GM18511 (cell line): ENCODE results near the gene TBC1D8B.

Source experiments
- ATAC-seq: cut with Tn5 transposase; IDR thresholded peaks from one replicate; pipeline ENCODE4 v1.9.1; 2021; ENCODE audit warnings: mild to moderate bottlenecking, moderate library complexity; ENCODE audit not compliant: unreplicated experiment

TBC1D8B gene

DNA sequence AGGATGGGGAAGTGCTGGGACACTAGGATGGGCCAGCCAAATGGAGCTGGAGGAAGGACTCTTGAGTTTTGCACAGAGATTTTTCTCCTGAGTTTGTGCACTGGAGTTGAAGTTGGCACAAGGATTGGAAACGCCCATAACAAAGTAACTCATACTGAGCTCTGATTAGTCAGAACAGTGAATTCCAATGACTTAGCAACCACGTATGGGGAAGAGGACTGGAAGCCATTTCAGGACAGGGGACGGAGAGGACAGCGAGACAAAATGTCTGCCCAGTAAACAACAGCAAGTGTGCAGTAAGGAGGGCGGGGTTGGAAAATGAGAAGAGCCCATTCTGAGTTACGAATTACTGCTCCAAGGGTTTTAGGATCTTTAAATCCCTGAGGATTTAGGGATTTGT, 94.8 kb downstream of the TBC1D8B start:
- ATAC-seq, result no peak

DNA sequence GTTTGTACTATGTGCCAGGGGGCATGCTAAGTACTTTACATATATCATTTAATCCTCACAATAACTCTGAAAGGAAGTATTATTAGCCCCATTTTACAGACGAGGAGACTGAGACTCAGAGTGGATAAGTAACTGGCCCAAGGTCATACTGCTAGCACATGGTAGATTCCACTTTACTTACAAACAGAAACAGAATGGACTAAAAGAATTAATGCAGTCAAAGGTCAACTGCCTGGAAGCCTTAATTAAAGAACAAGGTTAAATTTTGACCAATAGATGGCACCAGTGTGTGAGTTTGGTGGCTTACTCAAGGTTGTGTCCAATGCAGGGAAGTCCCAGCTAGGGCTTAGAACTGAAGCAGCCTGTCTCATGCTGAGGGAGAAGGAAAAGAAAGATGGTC, 96.0 kb downstream of the TBC1D8B start:
- peak; percentile 62 for ATAC-seq

DNA sequence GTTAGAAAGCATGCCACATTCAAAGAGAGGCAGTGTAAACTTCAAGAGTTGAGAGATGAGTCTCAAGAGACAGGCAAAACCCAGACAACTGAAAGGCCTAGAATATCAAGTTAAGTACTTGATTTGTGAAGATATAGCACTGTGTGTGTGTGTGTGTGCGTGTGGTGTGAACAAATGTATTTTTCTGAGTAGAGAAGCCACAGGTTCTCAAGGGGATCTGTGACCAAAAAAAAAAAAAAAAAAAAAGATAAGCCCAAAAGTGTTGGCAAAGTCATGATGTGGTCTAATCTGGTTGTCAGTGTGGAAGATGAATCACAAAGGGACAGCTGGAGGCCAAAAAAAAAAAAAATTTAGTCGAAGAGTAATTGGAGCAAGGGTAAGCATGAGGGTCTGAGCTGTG, 96.8 kb downstream of the TBC1D8B start:
- no peak for ATAC-seq

DNA sequence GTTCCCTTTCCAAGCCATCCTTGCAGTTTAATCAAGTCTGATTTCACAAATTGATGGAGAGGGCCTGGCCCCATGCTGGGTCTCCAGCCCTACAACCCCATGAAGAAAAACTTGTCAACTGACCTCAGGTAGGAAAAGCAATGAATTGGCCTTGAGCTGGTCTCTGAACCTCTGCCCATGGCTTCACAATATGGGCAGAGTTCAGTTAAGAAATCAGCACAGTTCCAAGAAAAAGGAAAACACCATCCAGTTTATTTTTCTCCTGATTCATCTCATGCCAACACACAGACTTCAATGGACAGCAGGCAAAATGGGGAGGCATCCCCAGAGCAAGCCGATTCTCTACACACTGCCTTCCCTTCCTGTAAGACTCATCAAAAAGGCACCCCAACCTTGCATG, 97.4 kb downstream of the TBC1D8B start:
- ATAC-seq, result no peak

DNA sequence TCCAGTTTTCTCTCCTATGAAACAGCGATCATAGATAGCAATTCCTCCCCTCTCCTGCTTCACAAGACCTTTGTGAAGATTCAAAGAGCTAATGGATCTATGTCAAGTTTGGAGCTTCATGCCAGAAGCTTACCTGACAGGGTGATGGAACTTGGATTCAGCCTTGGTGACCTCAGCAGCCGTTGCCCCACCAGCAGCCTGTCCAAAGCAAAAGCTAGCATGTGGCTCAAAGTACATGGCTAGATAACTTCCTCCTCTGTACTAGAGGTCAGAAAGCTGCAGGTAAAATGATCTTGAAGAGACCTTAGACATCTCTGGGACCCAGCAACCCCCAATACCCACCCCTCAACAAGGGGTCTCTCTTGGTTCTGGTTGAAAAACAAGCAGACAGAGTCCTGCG, 98.9 kb downstream of the TBC1D8B start:
- no peak for ATAC-seq

DNA sequence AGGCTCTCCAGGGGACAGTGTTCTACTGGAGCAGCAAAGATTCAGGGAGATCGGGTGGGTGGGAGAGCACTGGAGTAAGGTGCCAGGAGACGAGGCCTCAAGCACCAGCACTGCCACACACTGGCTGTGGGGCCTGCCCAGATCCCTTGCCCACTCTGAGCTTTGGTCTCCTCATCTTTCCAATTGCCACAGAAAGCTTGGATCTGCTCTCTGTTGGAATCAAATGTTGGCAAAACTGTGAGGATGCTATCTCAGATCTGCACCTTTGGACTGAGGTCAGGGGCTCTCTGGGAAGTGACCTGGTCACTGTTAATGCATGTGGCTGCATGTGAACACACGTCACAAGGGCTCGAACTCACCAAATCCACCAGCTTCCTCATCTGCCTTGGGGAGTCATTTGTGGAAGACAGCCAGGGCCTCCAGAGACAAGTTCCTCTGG, 99.3 kb downstream of the TBC1D8B start:
- ATAC-seq, result no peak

DNA sequence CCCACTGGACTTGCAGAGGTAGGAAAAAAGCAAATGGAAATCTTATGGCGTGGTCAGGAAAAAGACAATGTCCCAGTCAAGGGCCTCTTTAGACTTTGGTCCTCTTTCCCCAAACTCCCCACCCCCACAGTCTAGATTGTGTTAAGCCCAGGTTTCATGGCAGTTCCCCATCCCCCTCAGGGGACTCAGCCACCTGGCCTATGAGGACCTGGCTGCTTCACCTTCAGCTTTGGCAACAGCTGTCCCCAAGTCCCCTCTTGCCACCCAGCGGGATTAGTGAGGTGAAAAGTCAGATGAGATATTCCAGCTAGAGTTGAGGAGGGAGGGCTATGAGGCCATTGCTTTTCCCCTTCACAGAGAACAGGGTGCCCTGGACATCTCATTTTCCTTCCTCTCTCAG, 100.2 kb downstream of the TBC1D8B start:
- ATAC-seq, result no peak

DNA sequence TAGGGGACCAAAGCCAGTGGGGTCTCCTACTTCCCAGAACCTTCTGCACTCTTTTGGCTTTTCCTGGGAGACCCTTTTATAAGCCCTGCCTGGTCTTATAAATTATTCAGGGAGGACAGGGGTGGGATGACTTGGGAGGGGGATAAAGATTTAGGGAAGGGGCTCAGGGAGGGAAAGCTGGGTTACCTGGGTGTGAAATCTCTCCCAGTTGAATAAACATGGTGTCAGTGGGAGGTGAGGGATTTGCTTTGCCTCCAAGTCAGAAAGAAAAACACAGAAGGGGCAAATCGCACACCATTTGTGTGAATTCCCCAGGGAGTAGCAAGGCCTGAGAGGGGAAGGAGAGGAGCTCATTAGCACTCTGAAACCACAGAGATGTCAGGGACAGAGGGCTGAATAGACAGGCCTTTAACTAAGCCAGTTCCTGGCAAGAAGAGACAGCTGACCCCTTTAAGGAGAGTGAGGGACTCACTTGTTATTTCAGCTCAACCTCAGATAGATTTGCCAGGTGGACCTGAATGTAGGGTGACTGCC, 100.9 kb downstream of the TBC1D8B start, which contains the start of gene RIPPLY1:
Gene RIPPLY1 (minus strand): TSS at position 51 of the 534 bp plus-strand sequence. CDS start 54 bp downstream, outside the sequence.
- ATAC-seq, result peak; percentile 53

DNA sequence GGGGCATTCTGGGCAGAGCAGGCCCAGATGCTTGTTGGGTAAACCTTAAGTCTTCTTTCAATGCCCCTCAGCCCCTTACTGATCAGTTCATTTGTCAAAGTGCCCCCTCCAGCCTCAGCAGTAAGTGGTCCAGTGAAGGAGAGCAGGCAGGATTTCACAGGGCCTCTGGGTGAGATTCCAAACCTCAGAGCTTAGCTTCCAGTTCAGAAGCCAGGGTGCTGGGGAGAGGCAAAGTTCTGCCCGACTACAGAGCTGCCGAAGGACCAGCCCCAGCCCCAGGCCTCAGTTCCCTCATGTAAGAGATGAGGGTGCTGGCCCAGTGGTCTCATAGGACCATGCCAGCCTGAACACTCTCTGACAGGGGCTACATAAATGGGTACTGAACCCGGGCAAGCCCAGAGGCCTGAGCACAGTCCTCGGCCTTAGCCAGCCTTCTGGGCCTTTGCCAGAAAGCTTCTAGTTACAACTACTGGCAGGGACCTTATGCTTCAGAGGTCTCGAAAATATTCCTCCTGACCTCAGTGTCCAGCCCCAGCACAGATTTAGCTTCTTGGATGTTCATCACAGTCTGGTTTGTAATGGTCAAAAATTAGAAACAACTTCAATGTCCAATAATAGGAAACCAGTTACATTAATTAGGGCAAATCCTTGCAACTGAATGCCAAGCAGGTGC, 101.5 kb downstream of the TBC1D8B start:
- ATAC-seq, result peak; percentile 18

DNA sequence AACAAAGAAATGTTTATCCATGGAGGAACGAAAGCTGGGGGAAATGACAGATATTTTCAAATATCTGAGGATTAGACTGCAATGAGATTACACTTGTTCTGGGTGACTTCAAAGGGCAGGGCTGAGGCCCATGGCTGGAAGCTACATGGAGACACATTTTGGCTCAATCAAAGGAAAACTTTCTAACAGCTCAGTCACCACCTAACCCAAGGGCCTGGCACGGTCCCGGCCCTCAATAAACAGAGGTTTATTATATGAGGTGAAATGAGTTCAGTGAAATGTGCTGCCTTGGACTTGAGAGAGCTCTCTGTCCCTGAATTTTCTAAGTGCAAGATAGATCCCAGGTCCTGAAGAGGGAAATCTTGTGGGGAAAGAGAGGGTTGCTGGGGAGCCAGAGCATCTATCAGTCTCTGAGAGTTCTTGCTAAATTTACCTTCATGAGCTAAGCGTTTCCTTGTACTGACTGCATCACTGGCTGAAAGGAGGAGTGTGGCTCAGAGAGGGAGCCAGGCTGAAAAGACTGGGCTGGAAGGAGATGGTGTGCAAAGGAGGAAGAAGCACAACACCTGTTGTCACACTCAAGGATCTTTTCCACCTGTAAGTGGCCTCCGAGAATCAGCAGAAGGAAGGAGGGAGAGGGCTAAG, 102.7 kb downstream of the TBC1D8B start:
- no peak for ATAC-seq

DNA sequence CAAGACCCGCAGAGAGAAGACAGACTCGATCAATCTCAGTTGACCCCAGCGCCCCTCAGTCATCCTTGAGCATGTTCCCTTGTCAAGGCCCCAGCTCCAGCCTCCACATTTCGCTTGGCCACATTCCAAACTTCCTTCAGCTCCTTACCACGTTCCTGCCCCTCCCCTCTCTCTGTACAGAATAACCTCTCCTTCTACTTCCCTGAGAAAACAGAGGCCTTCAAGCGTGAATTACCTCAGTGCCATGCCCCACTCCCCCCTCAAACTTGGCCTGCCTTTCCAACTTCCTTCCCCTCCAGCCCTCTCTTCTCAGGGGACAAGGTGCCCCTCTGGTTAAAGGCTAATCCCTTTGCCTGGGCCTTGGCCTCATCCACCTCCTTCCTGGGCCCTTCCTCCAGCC, 103.9 kb downstream of the TBC1D8B start:
- ATAC-seq, result no peak

DNA sequence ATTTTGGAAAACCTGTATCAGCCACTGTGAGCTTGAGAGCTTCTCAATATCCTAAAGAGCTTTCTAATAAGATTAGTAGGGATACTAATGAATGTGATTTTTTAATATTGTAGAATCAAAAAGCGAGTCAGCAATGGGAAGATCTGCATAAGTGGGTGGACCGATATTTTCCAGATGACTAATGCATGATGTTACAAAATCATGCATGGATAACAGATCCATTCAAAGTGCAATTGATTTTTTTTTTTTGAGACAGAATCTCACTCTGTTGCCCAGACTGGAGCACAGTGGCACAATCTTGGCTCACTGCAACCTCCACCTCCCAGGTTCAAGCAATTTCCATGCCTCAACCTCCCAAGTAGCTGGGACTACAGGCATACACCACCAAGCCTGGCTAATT, 110.4 kb downstream of the TBC1D8B start:
- no peak for ATAC-seq

DNA sequence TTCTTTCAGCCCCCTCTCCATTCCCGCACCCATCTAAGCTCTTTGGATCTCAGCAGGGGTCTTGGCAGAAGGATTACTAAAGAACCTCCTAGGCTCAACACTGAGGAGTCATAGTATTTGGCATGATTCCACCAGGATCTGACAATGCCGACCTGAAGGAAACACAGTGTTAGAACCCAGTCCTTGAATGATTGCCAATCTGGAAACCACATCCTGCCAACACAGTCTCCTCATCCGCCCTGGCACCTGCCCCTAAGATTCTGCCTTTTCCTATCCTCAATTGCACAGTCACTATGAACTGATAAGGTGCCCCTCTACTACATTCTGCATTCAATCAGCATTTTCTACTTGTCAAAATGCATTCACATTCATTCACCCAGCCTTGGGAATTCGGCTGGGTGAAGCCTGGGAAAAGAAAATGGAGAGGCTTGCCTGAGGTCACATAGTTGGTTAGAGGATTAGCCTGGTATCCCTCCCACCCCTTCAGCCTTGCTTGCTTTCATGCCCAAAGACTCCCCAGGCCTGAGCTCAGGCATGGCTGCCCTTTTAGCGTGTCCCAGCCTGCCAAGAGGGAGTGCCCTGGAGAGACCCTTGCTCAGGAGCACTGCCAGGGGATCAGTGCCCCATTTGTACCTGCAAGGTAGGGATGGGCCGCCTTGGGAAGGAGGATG, 115.5 kb downstream of the TBC1D8B start:
- ATAC-seq, result peak; percentile 56

DNA sequence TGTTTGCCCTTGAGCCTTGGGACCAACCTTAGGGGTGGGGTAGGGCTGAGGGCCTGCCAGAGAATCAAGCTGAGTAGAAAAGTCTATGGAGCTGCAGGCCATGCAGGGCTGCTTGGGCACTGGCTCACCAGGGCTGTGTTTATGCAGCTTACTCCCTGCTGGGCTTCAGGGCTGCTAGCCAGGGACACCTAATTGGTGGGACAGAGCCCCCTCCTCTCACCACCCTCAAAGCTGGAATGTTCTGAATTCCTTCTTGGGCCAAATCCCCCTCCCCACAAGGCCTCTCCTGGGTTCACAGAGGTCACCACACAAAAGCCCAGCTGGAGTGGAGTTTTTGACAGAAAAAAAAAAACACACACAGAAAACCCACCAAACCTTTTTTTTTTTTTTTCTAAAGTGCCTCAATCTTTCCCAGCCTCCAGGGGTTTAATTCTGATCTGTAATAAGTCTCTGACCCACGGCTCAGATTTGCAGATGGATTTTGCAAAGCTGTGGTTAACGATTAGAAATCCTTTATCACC, 117.5 kb downstream of the TBC1D8B start, which contains the start of gene CLDN2:
Gene CLDN2 (plus strand): TSS at position 471 of the 521 bp plus-strand sequence. CDS start 7,827 bp downstream, outside the sequence.
- no peak for ATAC-seq

DNA sequence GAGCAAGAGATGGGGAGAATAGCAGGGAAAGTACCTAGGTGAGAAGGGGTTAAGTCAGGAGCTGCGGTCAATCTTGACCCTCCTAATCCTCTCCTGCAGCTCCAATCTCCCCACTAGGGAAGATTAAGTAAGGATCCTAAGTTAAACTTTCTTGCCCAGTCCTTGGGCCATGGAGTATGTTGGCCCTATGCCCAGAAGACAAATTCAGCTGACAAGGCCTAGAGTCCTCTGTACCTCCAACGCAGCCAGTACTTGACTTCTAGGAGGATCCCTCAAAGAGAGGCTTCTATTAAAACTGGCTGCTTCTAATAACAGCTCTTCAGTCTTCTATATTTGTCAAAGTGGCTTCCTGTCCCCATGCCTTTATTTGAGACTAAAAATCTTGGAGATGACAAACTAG, 119.2 kb downstream of the TBC1D8B start:
- ATAC-seq, result no peak
